ENCODE measurements around the gene RAB27A. TPM values are rescaled to one million over a fixed set of nuclear protein-coding genes. Genes with fewer than 3 reads are reported as not detected.

The RAB27A gene
- total and polyA plus RNA-seq, 12 donors: 3.0 to 13.9 (median 4.3) TPM

DNA sequence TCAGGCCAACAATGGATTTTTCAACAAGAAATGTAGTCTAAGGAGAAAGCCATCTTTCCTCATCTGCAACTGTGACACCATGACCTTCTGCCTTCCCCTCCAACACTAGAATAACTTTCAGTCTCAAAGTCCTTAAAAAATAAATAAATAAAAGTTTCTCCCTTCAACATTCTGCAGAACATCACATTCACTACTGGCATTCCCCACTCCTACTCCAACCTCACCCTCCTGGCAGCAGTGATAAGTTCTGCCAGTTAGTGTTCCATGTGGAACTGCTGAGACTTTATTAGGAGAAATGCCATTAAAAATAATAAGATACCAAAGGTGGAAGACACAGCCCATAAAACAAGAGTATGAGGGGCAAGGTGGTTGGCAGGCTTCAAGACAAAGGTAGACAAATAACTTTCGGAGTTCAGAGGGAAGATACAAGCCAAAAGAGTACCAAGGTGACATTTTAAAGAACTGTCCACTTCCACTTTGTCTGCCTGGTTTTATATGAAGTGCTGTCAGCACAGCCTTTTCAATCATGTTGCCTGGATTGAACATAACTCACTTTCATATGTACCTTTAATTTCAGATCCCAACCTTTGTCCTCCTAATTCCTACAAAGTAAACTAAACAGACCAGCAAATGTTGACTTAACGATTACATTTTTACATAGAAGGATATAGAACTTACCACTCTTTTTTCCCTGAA is 55.4 kb downstream of the RAB27A start:
- Histone ChIP-seq H3K9me3 (no peaks in the 10 kb centered on the region), H3K4me1 (peaks cover 0 to 10% (median 0%) of the 10 kb centered on the region in 9 donors), H3K27me3 (no peaks in the 10 kb centered on the region), H3K4me3 (no peak overlapping the region), H3K36me3 (peaks cover 0 to 41% (median 0%) of the 10 kb centered on the region in 9 donors), H3K27ac (no peak overlapping the region)
- TF ChIP-seq, protein P1, sequence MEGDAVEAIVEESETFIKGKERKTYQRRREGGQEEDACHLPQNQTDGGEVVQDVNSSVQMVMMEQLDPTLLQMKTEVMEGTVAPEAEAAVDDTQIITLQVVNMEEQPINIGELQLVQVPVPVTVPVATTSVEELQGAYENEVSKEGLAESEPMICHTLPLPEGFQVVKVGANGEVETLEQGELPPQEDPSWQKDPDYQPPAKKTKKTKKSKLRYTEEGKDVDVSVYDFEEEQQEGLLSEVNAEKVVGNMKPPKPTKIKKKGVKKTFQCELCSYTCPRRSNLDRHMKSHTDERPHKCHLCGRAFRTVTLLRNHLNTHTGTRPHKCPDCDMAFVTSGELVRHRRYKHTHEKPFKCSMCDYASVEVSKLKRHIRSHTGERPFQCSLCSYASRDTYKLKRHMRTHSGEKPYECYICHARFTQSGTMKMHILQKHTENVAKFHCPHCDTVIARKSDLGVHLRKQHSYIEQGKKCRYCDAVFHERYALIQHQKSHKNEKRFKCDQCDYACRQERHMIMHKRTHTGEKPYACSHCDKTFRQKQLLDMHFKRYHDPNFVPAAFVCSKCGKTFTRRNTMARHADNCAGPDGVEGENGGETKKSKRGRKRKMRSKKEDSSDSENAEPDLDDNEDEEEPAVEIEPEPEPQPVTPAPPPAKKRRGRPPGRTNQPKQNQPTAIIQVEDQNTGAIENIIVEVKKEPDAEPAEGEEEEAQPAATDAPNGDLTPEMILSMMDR (IDR thresholded peaks at IDR 0.05): no peak
- intact Hi-C loops (cut with DNase I): no loop called here
- no peak for ATAC-seq
- WGBS, 2 donors: 89 to 92% methylated on average over 2 of the region's 2 CpGs
- DNase-seq: no peak

DNA sequence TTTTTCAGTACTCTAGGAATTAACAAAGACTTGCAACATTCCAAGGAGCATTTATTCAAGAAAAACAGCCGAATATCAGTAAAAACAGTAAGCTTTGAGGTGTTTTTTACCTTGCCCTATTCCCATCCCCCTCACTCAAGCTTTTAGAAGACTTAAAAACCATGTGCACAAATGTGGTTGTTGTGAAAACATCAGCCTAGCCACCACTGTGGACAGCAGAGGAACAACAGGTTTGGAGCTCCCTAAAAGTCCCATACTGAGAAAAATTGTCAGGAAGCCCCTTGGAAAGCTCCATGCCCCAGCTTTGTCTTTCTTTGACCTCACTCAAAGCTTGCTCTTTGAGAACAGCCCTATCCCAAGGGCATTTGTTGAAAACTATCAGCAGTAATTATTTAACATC is 58.2 kb downstream of the RAB27A start:
- no peak overlapping the region for H3K27ac ChIP-seq
- peaks cover 0 to 63% (median 0%) of the 10 kb centered on the region in 9 donors for H3K36me3 ChIP-seq
- no peak overlapping the region for H3K4me3 ChIP-seq
- DNase-seq (no peak), ATAC-seq (no peak)
- H3K9me3 ChIP-seq: no peaks in the 10 kb centered on the region
- H3K27me3 ChIP-seq: no peaks in the 10 kb centered on the region
- intact Hi-C loops (cut with DNase I): no loop called here
- H3K4me1 ChIP-seq: peaks cover 0 to 10% (median 0%) of the 10 kb centered on the region in 9 donors
- TF ChIP-seq, protein P1 (IDR thresholded peaks at IDR 0.05): no peak
- WGBS, 2 donors: 94 to 100% methylated on average over 1 of the region's 1 CpG

DNA sequence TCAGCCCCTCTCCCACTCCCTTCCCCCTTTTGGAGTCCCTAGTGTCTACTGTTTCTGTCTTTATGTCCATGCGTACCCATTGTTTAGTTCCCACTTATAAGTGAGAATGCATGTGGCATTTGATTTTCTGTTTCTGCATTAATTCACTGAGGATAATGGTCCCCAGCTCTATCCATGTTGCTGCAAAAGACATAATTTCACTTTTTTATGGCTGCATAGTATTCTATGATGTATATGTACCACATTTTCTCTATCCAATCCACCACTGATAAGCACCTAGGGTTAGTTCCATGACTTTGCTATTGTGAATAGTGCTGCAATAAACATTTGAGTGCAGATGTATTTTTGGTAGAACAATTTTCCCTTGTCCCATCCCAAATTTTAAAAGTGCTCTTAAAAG is 58.7 kb downstream of the RAB27A start:
- Histone ChIP-seq H3K9me3 (no peaks in the 10 kb centered on the region), H3K36me3 (peaks cover 0 to 67% (median 0%) of the 10 kb centered on the region in 9 donors), H3K4me1 (peaks cover 0 to 10% (median 0%) of the 10 kb centered on the region in 9 donors), H3K4me3 (no peak overlapping the region), H3K27me3 (no peaks in the 10 kb centered on the region), H3K27ac (no peak overlapping the region)
- TF ChIP-seq, protein P1 (IDR thresholded peaks at IDR 0.05): no peak
- DNase-seq (no peak), ATAC-seq (no peak)
- intact Hi-C loops (cut with DNase I): no loop called here
- 45 to 91% methylated on average over 1 of the region's 1 CpG for WGBS, 2 donors

DNA sequence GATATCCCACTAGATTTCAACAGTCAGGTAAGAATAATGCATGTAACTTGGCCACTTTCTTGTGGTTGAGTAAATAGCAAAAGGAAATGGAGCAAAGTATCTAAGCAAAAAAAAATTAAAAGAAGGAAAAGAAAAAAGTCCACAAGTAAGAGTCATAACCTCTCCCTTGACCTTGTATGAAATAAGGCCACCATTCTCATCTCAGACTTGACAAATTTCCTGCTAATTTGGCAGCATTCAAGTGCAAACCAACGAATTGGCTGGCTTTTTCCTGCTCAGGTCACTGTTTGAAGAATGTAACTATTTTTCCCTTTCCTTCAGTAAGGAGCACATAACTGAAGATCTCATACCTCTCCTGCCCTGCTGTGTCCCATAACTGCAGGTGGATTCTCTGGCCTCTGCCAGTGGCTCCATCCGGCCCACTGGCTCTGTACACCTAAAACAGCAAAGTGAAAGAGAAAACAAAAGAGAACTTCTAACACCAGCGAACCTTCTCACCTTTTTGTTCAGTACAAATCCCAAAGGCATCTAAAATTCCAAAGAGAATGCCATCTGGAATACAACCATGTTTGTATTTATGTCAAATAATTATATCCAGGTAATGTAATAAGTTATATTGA is 59.5 kb downstream of the RAB27A start:
- 65 to 71% methylated on average over 3 of the region's 3 CpGs for WGBS, 2 donors
- Histone ChIP-seq H3K4me1 (peaks cover 0 to 13% (median 0%) of the 10 kb centered on the region in 9 donors), H3K36me3 (peaks cover 0 to 75% (median 0%) of the 10 kb centered on the region in 9 donors)

More for the DNA sequence above, 59.5 kb downstream of the RAB27A start:
- ATAC-seq (no peak), DNase-seq (no peak)
- intact Hi-C loops (cut with DNase I): no loop called here
- TF ChIP-seq, protein P1 (IDR thresholded peaks at IDR 0.05): no peak
- H3K4me3 ChIP-seq: no peak overlapping the region
- peak overlapping the region in 2 of 10 donors; percentile 17 to 18 for H3K27ac ChIP-seq
- no peaks in the 10 kb centered on the region for H3K27me3 ChIP-seq
- no peaks in the 10 kb centered on the region for H3K9me3 ChIP-seq
